Measurements from ENCODE around the gene SLC34A3. TPM values are rescaled to one million over a fixed set of nuclear protein-coding genes. Genes with fewer than 3 reads are reported as not detected.

Gene SLC34A3
- total RNA-seq, 1 experiment from 2014 or later: not detected

GRCh38 chr9:137202966-137203365, 27.7 kb upstream of the SLC34A3 start:
- POLR2A ChIA-PET: interaction anchor here (3.0 to 5.3 kb wide), 2 partner anchors 14 to 22 kb away, joined by 40 to 73 read pairs; partner anchors contain the start of genes ANAPC2, CYSRT1, RNF208 and RNF224
- CTCF ChIA-PET: interaction anchor here (0.6 to 1.0 kb wide), 3 partner anchors 13 to 33 kb away, joined by 3 to 5 read pairs (median 4); no protein-coding TSS in a partner anchor
- Mint-ChIP-seq H3K9me3 (ENCODE audit: unreplicated experiment) (no peaks in the 10 kb centered on the region), H3K27me3 (ENCODE audit: insufficient read depth, unreplicated experiment) (no peaks in the 10 kb centered on the region), H3K36me3 (ENCODE audit: insufficient read depth, unreplicated experiment) (peaks cover 25% of the 10 kb centered on the region), H3K4me1 (ENCODE audit: insufficient read depth, unreplicated experiment) (peaks cover 25% of the 10 kb centered on the region), H3K4me3 (ENCODE audit: unreplicated experiment) (no peak overlapping the region), H3K27ac (ENCODE audit: low read depth, unreplicated experiment) (no peak overlapping the region)
- no peak for TF ChIP-seq CTCF (IDR thresholded peaks at IDR 0.05; ENCODE audit: unreplicated experiment)
- no peak for DNase-seq (ENCODE audit: unreplicated experiment)
- intact Hi-C loops (cut with micrococcal nuclease): no loop called here
- no TSS peak for BruUV-seq (replicated peaks)

- Mint-ChIP-seq H3K27me3 (ENCODE audit: insufficient read depth, unreplicated experiment) (no peaks in the 10 kb centered on the region), H3K36me3 (ENCODE audit: insufficient read depth, unreplicated experiment) (peaks cover 42% of the 10 kb centered on the region), H3K4me1 (ENCODE audit: insufficient read depth, unreplicated experiment) (peaks cover 16% of the 10 kb centered on the region), H3K9me3 (ENCODE audit: unreplicated experiment) (no peaks in the 10 kb centered on the region), H3K27ac (ENCODE audit: low read depth, unreplicated experiment) (peak overlapping the region; percentile 82), H3K4me3 (ENCODE audit: unreplicated experiment) (peak overlapping the region; percentile 88)
- intact Hi-C loops (cut with micrococcal nuclease): no loop called here
- no peak for TF ChIP-seq CTCF (IDR thresholded peaks at IDR 0.05; ENCODE audit: unreplicated experiment)
- CTCF ChIA-PET: interaction anchor here (1.0 to 1.4 kb wide), 3 partner anchors 17 to 54 kb away, joined by 3 to 4 read pairs (median 3); no protein-coding TSS in a partner anchor
- POLR2A ChIA-PET: interaction anchor here (0.7 to 5.3 kb wide), 13 partner anchors 9 to 118 kb away, joined by 3 to 73 read pairs (median 7); partner anchors contain the start of genes ANAPC2, CYSRT1, MAN1B1 and RNF208
- DNase-seq (ENCODE audit: unreplicated experiment): no peak
- no TSS peak for BruUV-seq (replicated peaks)
Measured at GRCh38 chr9:137204731-137205125, 26.0 kb upstream of the SLC34A3 start.

- intact Hi-C loops (cut with micrococcal nuclease): no loop called here
- TF ChIP-seq CTCF (IDR thresholded peaks at IDR 0.05; ENCODE audit: unreplicated experiment): no peak
- CTCF ChIA-PET: interaction anchor here (1.0 to 1.4 kb wide), 4 partner anchors 9 to 55 kb away, joined by 3 to 4 read pairs (median 4); no protein-coding TSS in a partner anchor
Measured at GRCh38 chr9:137205126-137206069, 25.3 kb upstream of the SLC34A3 start, which contains the start of the genes NDOR1 and TMEM203. TSS of gene NDOR1 (plus strand) at chr9:137205700. CDS start at chr9:137205778, 78 bp downstream. TSS of gene TMEM203 (minus strand) at chr9:137205648. CDS start at chr9:137205414, 234 bp downstream.

More at GRCh38 chr9:137205126-137206069, 25.3 kb upstream of the SLC34A3 start, which contains the start of the genes NDOR1 and TMEM203:
- Mint-ChIP-seq H3K27ac (ENCODE audit: low read depth, unreplicated experiment) (peak within 1 kb of the TSS; percentile 82), H3K27me3 (ENCODE audit: insufficient read depth, unreplicated experiment) (no peaks in the 10 kb centered on the region), H3K4me1 (ENCODE audit: insufficient read depth, unreplicated experiment) (peaks cover 16% of the 10 kb centered on the region), H3K36me3 (ENCODE audit: insufficient read depth, unreplicated experiment) (peaks cover 47% of the 10 kb centered on the region), H3K9me3 (ENCODE audit: unreplicated experiment) (no peaks in the 10 kb centered on the region), H3K4me3 (ENCODE audit: unreplicated experiment) (peak within 1 kb of the TSS; percentile 88)
- DNase-seq (ENCODE audit: unreplicated experiment): peak; percentile 83
- POLR2A ChIA-PET: interaction anchor here (0.7 to 5.3 kb wide), 13 partner anchors 10 to 119 kb away, joined by 3 to 73 read pairs (median 7); partner anchors contain the start of genes ANAPC2, CYSRT1, MAN1B1 and RNF208
- BruUV-seq (replicated peaks): no TSS peak

Data from MCF 10A (cell line).